ENCODE measurements around the gene ARHGAP9. TPM values are rescaled to one million over a fixed set of nuclear protein-coding genes. Genes with fewer than 3 reads are reported as not detected.
A peak's percentile ranks its signal among the peaks of the same experiment; 100 is the strongest.

The ARHGAP9 gene
- polyA plus RNA-seq, 1 of the 3 experiments (the other 2 are of a cell fraction): 0.66 TPM

DNA sequence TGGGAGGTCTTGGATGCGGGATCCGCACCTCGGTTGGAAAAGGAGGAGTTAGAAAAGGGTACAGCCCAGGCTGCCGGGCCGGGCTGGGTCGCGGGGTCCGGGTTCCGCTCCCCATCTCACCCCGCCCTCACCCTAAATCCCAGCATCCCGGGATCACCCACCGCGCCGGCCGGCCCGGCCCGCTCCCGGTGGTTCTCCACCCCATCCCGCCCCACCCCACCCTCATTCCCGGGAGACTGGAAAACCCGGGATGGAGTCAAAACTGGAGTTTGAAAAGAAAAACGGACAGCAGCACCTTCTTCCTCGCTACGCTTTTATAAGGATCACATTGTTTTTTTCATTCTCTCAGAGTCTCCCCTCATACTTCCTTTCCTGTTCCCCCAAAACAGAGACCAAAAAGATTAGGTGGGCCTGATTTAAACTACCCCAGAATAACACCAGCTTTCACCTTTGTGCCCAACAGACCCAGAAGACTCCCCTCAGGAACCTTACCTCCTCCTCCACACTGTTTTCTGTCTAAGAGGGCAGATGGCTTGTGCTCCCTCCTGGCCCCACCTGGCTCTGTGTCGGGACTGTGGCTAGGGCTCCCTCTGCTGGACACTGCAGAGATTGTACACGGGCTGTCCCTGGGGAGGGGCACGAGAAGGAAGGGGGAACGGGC is 17.3 kb downstream of the ARHGAP9 start:
- TF ChIP-seq TCF12 (IDR thresholded peaks at IDR 0.05) (peak; percentile 45; the same call in 1 of the 2 replicates), FOXJ3 (CRISPR knock-in tag; IDR thresholded peaks at IDR 0.05) (no peak), TEAD4 (IDR thresholded peaks at IDR 0.05; ENCODE audit: borderline replicate concordance, insufficient read depth) (no peak), RCOR1 (IDR thresholded peaks at IDR 0.05; ENCODE audit: low read length) (peak; percentile 60), RAD21 (IDR thresholded peaks at IDR 0.05; ENCODE audit: low read length) (peak; percentile 67), YY1 (IDR thresholded peaks at IDR 0.05; ENCODE audit: low read depth) (peak; percentile 59; the same call in 1 of the 2 replicates), SMC3 (IDR thresholded peaks at IDR 0.05; ENCODE audit: low read depth, low read length) (peak; percentile 70), ELF1 (IDR thresholded peaks at IDR 0.05) (no peak), CHD2 (IDR thresholded peaks at IDR 0.05; ENCODE audit: low read length, partially characterized antibody) (peak; percentile 50), GABPA (IDR thresholded peaks at IDR 0.05; ENCODE audit: low read depth) (no peak), MXI1 (IDR thresholded peaks at IDR 0.05; ENCODE audit: low read depth, low read length) (0 out of 2 replicates have a peak, but pooled peaks have one; percentile 47)
- TF ChIP-seq, protein P1, sequence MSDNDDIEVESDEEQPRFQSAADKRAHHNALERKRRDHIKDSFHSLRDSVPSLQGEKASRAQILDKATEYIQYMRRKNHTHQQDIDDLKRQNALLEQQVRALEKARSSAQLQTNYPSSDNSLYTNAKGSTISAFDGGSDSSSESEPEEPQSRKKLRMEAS (IDR thresholded peaks at IDR 0.05; ENCODE audit: low read depth): peak; percentile 65
- TF ChIP-seq, protein P2, sequence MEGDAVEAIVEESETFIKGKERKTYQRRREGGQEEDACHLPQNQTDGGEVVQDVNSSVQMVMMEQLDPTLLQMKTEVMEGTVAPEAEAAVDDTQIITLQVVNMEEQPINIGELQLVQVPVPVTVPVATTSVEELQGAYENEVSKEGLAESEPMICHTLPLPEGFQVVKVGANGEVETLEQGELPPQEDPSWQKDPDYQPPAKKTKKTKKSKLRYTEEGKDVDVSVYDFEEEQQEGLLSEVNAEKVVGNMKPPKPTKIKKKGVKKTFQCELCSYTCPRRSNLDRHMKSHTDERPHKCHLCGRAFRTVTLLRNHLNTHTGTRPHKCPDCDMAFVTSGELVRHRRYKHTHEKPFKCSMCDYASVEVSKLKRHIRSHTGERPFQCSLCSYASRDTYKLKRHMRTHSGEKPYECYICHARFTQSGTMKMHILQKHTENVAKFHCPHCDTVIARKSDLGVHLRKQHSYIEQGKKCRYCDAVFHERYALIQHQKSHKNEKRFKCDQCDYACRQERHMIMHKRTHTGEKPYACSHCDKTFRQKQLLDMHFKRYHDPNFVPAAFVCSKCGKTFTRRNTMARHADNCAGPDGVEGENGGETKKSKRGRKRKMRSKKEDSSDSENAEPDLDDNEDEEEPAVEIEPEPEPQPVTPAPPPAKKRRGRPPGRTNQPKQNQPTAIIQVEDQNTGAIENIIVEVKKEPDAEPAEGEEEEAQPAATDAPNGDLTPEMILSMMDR (IDR thresholded peaks at IDR 0.05): peak; percentile 98
- Histone ChIP-seq H3K4me3 (ENCODE audit: low read depth in 2 of 2, low read length in 1 of 2) (peak overlapping the region; percentile 60 to 90), H3K9me3 (no peaks in the 10 kb centered on the region), H3K9me2 (no peaks in the 10 kb centered on the region), H3K27me3 (ENCODE audit: insufficient read depth) (peaks cover 13% of the 10 kb centered on the region; the same call in 1 of the 2 replicates), H3K79me2 (ENCODE audit: insufficient read depth) (no peaks in the 10 kb centered on the region), H2AFZ (ENCODE audit: low read depth) (peak overlapping the region; percentile 84; the same call in 1 of the 2 replicates), H4K20me1 (ENCODE audit: insufficient read depth) (no peaks in the 10 kb centered on the region), H3K4me2 (peak overlapping the region; percentile 94), H3K27ac (ENCODE audit: low read depth in 2 of 2, low read length in 1 of 2) (peak overlapping the region; percentile 48 to 61; a peak in 3 of 4 replicates), H3F3A (replicated peaks; ENCODE audit: insufficient read depth) (peaks cover 5% of the 10 kb centered on the region), H3K4me1 (ENCODE audit: control insufficient read depth in 1 of 2, insufficient read depth in 2 of 2, low read depth in 1 of 2, low read length in 1 of 2) (peaks cover 0 to 20% of the 10 kb centered on the region in 2 experiments; a peak in 2 of 4 replicates), H3K9ac (peak overlapping the region; percentile 35; the same call in 1 of the 2 replicates), H3K36me3 (replicated peaks in 1 of 2; ENCODE audit: control insufficient read depth in 1 of 2, insufficient read depth in 2 of 2, low read length in 1 of 2) (no peaks in the 10 kb centered on the region)
- ChIA-PET POLR2A (no interaction called here), CTCF (interaction anchor here (0.6 to 13.7 kb wide), 36 partner anchors 9 to 1531 kb away, joined by 3 to 391 read pairs (median 4); partner anchors contain the start of genes B4GALNT1, DDIT3, INHBE and MARS1)
- peak; percentile 95 for DNase-seq
- 3% methylated on average over 24 of the region's 28 CpGs for WGBS (ENCODE audit: low lambda C conversion rate)

- WGBS (ENCODE audit: low lambda C conversion rate): 0% methylated on average over 6 of the region's 9 CpGs
- H3K9me2 ChIP-seq: no peaks in the 10 kb centered on the region
- H4K20me1 ChIP-seq (ENCODE audit: insufficient read depth): no peaks in the 10 kb centered on the region
- no peaks in the 10 kb centered on the region for H3K79me2 ChIP-seq (ENCODE audit: insufficient read depth)
- TF ChIP-seq, protein P1 (IDR thresholded peaks at IDR 0.05; ENCODE audit: low read depth): no peak
- no peak for TF ChIP-seq FOXM1 (IDR thresholded peaks at IDR 0.05; ENCODE audit: low read depth)
- no peak for TF ChIP-seq EZH2phosphoT487 (IDR thresholded peaks at IDR 0.05; ENCODE audit: borderline replicate concordance, low read depth)
- no peak for TF ChIP-seq TEAD4 (IDR thresholded peaks at IDR 0.05; ENCODE audit: borderline replicate concordance, insufficient read depth)
- TF ChIP-seq TAF1 (IDR thresholded peaks at IDR 0.05; ENCODE audit: borderline replicate concordance, low read depth, low read length): no peak
- no peak for TF ChIP-seq SMC3 (IDR thresholded peaks at IDR 0.05; ENCODE audit: low read depth, low read length)
- no peak for TF ChIP-seq MEF2A (IDR thresholded peaks at IDR 0.05; ENCODE audit: borderline replicate concordance, low read depth)
- TF ChIP-seq FOSL2 (IDR thresholded peaks at IDR 0.05; ENCODE audit: borderline replicate concordance, low read depth): no peak
- no peak for TF ChIP-seq SIN3A (IDR thresholded peaks at IDR 0.05; ENCODE audit: borderline replicate concordance, low read depth, low read length)
- no peak for TF ChIP-seq MXI1 (IDR thresholded peaks at IDR 0.05; ENCODE audit: low read depth, low read length)
- TF ChIP-seq JUND (IDR thresholded peaks at IDR 0.05): no peak
- TF ChIP-seq, protein P3, sequence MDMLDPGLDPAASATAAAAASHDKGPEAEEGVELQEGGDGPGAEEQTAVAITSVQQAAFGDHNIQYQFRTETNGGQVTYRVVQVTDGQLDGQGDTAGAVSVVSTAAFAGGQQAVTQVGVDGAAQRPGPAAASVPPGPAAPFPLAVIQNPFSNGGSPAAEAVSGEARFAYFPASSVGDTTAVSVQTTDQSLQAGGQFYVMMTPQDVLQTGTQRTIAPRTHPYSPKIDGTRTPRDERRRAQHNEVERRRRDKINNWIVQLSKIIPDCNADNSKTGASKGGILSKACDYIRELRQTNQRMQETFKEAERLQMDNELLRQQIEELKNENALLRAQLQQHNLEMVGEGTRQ (IDR thresholded peaks at IDR 0.05; ENCODE audit: borderline replicate concordance, low read depth, low read length): no peak
- TF ChIP-seq CHD2 (IDR thresholded peaks at IDR 0.05; ENCODE audit: low read length, partially characterized antibody): no peak
- no peaks in the 10 kb centered on the region for H3K36me3 ChIP-seq (replicated peaks in 1 of 2; ENCODE audit: control insufficient read depth in 1 of 2, insufficient read depth in 2 of 2, low read length in 1 of 2)
- H3K27ac ChIP-seq (ENCODE audit: low read depth in 2 of 2, low read length in 1 of 2): peak overlapping the region; percentile 48 to 61; a peak in 2 of 4 replicates
- H2AFZ ChIP-seq (ENCODE audit: low read depth): peak overlapping the region; percentile 84; the same call in 1 of the 2 replicates
- CTCF ChIA-PET: interaction anchor here (0.6 to 13.7 kb wide), 31 partner anchors 8 to 1530 kb away, joined by 3 to 391 read pairs (median 4); partner anchors contain the start of genes B4GALNT1, DDIT3, INHBE and MARS1
- POLR2A ChIA-PET: no interaction called here
- peaks cover 9% of the 10 kb centered on the region; the same call in 1 of the 2 replicates for H3K27me3 ChIP-seq (ENCODE audit: insufficient read depth)
- peak overlapping the region; percentile 60 to 90 for H3K4me3 ChIP-seq (ENCODE audit: low read depth in 2 of 2, low read length in 1 of 2)
- peaks cover 0 to 20% of the 10 kb centered on the region in 2 experiments; a peak in 2 of 4 replicates for H3K4me1 ChIP-seq (ENCODE audit: control insufficient read depth in 1 of 2, insufficient read depth in 2 of 2, low read depth in 1 of 2, low read length in 1 of 2)
- peak overlapping the region; percentile 35; the same call in 1 of the 2 replicates for H3K9ac ChIP-seq
- H3K4me2 ChIP-seq: peak overlapping the region; percentile 94
- DNase-seq: no peak
- H3F3A ChIP-seq (replicated peaks; ENCODE audit: insufficient read depth): peaks cover 5% of the 10 kb centered on the region
- H3K9me3 ChIP-seq: no peaks in the 10 kb centered on the region
Measured at GRCh38 chr12:57461917-57462250, 17.8 kb downstream of the ARHGAP9 start.

Data from SK-N-SH (cell line).